Measurements from ENCODE around the gene OR8D2. TPM values are rescaled to one million over a fixed set of nuclear protein-coding genes. Genes with fewer than 3 reads are reported as not detected.

OR8D2 gene, protein sequence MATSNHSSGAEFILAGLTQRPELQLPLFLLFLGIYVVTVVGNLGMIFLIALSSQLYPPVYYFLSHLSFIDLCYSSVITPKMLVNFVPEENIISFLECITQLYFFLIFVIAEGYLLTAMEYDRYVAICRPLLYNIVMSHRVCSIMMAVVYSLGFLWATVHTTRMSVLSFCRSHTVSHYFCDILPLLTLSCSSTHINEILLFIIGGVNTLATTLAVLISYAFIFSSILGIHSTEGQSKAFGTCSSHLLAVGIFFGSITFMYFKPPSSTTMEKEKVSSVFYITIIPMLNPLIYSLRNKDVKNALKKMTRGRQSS
- not detected for total RNA-seq

DNA sequence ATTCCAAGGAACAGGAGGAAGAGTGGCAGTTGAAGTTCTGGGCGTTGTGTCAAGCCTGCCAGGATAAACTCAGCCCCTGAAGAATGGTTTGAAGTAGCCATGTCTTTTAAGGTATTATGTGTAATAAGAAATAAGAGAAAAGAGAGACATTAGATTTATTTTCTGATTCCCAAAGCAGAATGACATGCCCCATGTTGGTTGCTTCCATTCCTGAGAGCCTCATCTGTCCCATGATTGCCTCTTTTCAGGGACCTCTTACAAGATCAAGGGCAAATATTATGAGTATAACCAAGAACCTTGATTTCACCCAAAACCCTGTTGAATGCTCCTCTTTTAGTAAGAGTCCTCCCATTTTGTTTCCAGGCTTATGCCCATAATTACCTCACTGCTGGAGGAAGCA is at the start of gene OR8D2:
Gene OR8D2, minus strand, starts transcription at position 101 of the 400 bp plus-strand sequence. Its CDS starts 0 bp downstream, at position 101.
- TF ChIP-seq POLR2AphosphoS5 (IDR thresholded peaks at IDR 0.05; ENCODE audit: insufficient read depth in 1 of 2, low read depth in 1 of 2), result no peak
- TF ChIP-seq, protein P1, sequence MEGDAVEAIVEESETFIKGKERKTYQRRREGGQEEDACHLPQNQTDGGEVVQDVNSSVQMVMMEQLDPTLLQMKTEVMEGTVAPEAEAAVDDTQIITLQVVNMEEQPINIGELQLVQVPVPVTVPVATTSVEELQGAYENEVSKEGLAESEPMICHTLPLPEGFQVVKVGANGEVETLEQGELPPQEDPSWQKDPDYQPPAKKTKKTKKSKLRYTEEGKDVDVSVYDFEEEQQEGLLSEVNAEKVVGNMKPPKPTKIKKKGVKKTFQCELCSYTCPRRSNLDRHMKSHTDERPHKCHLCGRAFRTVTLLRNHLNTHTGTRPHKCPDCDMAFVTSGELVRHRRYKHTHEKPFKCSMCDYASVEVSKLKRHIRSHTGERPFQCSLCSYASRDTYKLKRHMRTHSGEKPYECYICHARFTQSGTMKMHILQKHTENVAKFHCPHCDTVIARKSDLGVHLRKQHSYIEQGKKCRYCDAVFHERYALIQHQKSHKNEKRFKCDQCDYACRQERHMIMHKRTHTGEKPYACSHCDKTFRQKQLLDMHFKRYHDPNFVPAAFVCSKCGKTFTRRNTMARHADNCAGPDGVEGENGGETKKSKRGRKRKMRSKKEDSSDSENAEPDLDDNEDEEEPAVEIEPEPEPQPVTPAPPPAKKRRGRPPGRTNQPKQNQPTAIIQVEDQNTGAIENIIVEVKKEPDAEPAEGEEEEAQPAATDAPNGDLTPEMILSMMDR (IDR thresholded peaks at IDR 0.05), result no peak
- intact Hi-C loops (cut with DNase I), result no loop called here
- Histone ChIP-seq H3K27ac (no peak within 1 kb of the TSS), H3K9me3 (no peaks in the 10 kb centered on the region), H3K4me3 (no peak within 1 kb of the TSS), H3K27me3 (no peaks in the 10 kb centered on the region), H3K36me3 (no peaks in the 10 kb centered on the region), H3K4me1 (no peaks in the 10 kb centered on the region)
- no peak for DNase-seq (ENCODE audit: extremely low spot score in 2 of 2)

DNA sequence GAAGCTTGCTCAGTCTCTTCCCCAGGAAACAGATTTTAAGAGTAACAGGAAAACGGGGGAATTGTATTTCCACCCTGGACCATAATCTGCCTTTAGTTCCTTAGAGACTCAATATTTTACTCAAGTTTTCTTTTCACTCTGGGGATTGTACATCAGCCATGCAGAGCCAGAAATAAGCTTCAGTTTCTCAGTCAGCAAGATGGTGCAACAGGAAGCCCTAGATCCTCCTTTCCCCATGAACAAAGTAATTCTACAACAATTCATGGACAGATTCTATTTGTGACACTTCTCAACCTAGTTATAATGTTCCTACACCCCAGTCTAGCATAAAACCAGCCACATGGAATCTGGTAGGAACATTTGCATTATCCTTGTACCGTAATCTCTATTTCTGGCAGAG is 39.6 kb upstream of the OR8D2 start:
- Histone ChIP-seq H3K4me3 (no peak overlapping the region), H3K9me3 (no peaks in the 10 kb centered on the region), H3K36me3 (no peaks in the 10 kb centered on the region), H3K27me3 (no peaks in the 10 kb centered on the region), H3K4me1 (no peaks in the 10 kb centered on the region), H3K27ac (no peak overlapping the region)
- no peak for DNase-seq (ENCODE audit: extremely low spot score in 2 of 2)
- intact Hi-C loops (cut with DNase I), result no loop called here
- no peak for TF ChIP-seq POLR2A (IDR thresholded peaks at IDR 0.05)
- no peak for TF ChIP-seq POLR2AphosphoS5 (IDR thresholded peaks at IDR 0.05; ENCODE audit: insufficient read depth in 1 of 2, low read depth in 1 of 2)
- TF ChIP-seq, protein P1 (IDR thresholded peaks at IDR 0.05), result no peak

DNA sequence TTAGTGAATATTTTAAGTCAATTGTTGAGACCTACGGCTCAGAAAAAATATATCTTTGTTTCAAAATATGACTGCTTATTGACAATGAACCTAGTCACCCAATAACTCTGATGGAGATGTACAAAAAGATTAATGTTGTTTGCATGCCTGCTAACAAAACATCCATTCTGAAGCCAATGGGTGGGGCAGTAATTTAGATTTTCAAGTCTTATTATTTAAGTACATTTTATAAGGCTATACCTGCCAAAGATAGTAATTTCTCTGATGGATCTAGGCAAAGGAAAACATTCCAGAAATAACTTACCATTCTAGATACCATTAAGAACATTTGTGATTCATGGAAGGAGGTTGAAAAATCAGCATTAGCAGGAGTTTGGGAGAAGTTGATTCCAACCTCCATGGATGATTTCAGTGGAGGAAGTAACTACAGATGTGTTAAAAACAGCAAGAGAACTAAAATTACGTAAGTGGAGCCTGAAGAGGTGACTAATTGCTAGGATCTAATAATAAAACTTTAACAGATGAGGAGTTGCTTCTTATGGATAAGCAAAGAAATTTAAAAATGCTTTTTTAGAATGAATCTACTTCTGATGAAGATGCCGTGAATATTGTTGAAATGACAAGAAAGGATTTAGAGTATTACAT is 26.4 kb upstream of the OR8D2 start:
- no peaks in the 10 kb centered on the region for H3K4me1 ChIP-seq
- H3K36me3 ChIP-seq, result no peaks in the 10 kb centered on the region
- no peak overlapping the region for H3K4me3 ChIP-seq
- TF ChIP-seq, protein P1 (IDR thresholded peaks at IDR 0.05), result no peak
- TF ChIP-seq POLR2AphosphoS5 (IDR thresholded peaks at IDR 0.05; ENCODE audit: insufficient read depth in 1 of 2, low read depth in 1 of 2) (no peak), POLR2A (IDR thresholded peaks at IDR 0.05) (no peak)
- no peaks in the 10 kb centered on the region for H3K9me3 ChIP-seq
- no peak for DNase-seq (ENCODE audit: extremely low spot score in 2 of 2)
- no peak overlapping the region for H3K27ac ChIP-seq
- H3K27me3 ChIP-seq, result no peaks in the 10 kb centered on the region
- intact Hi-C loops (cut with DNase I), result no loop called here

DNA sequence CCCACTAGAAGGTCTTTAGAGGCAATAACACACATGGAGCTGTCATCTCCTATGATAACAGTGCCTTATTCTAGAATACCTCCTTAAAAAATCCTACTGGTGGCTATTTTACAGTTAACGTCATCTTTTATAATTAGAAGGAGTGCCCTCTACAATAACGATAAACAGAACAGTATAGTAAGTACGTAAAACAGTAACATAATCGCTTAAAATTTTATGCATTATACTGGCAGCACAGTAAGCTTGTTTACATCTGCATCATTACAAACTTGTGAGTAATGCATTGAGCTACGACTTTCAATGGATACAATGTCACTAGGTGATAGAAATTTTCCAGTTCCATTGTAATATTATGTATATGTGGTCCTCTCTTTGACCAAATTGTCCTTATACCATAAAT is 24.3 kb upstream of the OR8D2 start:
- no peak overlapping the region for H3K4me3 ChIP-seq
- intact Hi-C loops (cut with DNase I), result no loop called here

More for the DNA sequence above, 24.3 kb upstream of the OR8D2 start:
- no peak for DNase-seq (ENCODE audit: extremely low spot score in 2 of 2)
- no peaks in the 10 kb centered on the region for H3K9me3 ChIP-seq
- H3K27me3 ChIP-seq, result no peaks in the 10 kb centered on the region
- TF ChIP-seq, protein P1 (IDR thresholded peaks at IDR 0.05), result no peak
- TF ChIP-seq POLR2AphosphoS5 (IDR thresholded peaks at IDR 0.05; ENCODE audit: insufficient read depth in 1 of 2, low read depth in 1 of 2), result no peak
- TF ChIP-seq POLR2A (IDR thresholded peaks at IDR 0.05), result no peak
- H3K4me1 ChIP-seq, result no peaks in the 10 kb centered on the region
- no peaks in the 10 kb centered on the region for H3K36me3 ChIP-seq
- no peak overlapping the region for H3K27ac ChIP-seq

All from vagina (tissue), 2 donors.